GM21360 (cell line): Measurements from ENCODE around the gene PDCD10.

Experiments
- ATAC-seq: cut with Tn5 transposase; IDR thresholded peaks from one replicate; pipeline ENCODE4 v1.9.1; 2021; ENCODE audit warnings: mild to moderate bottlenecking, moderate library complexity; ENCODE audit not compliant: unreplicated experiment

Gene PDCD10

GRCh38 chr3:167684388-167684993 lies 50.2 kb downstream of the PDCD10 start:
- ATAC-seq = peak; percentile 80

DNA sequence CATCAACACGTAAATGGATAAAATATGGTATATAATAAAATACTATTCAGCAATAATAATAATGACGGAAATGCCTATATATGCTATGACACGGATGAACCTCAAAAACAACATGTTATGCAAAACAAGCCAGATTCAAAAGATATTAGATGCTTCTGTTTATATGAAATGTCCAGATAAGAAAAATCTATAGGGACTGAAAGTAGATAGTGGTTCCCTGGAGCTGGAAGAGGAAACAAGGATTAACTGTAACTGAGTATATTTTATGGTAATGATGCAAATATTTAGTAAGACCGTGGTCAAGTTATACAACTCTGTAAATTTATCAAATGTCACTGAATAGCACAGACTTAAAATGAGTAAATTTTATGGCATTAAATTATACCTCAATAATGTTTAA lies 55.2 kb downstream of the PDCD10 start:
- no peak for ATAC-seq

GRCh38 chr3:167675848-167676247 lies 58.8 kb downstream of the PDCD10 start:
- no peak for ATAC-seq

DNA sequence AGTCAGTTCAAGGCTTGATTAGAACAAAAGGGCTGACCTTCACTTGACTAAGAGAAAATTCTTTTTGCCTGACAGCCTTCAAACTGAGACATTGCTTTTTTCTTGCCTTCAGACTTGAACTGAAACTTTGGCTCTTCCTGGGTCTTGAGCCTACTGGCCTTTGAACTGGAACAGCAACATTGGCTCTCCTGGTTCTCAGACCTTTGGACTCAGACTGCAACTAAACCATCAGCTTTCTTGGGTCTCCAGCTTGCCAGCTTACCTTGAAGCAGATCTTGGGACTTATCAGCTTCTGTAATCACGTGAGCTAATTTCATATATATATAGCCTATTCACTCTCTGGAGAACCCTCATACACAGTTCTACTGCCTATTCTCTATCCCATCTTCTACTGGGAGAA lies 61.5 kb downstream of the PDCD10 start:
- ATAC-seq = no peak

- no peak for ATAC-seq
These were observed 62.7 kb downstream of the PDCD10 start for GRCh38 chr3:167671878-167672427.

DNA sequence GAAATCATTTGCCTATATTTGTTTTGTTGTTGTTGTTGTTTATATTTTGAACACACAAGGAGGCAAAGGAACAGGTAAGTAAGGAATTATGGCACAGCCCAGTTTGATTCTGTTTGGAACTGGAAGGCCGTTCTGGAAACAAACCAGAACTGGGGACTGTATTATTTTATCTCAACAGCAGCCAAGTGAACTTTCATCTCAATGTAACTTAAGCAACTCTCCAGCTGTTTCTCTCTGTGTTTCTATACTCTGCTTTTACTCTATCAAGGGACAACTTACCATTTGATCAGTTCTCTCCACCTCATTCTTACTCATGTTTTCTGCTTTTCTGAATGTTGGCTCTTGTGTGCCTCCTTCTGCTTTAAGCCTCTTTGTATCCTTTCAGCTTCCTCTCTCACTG lies 65.0 kb downstream of the PDCD10 start:
- no peak for ATAC-seq

- ATAC-seq = no peak
These were observed 66.0 kb downstream of the PDCD10 start for GRCh38 chr3:167668651-167669050.

GRCh38 chr3:167666563-167666962 lies 68.1 kb downstream of the PDCD10 start:
- no peak for ATAC-seq

GRCh38 chr3:167662919-167663400 lies 71.7 kb downstream of the PDCD10 start:
- no peak for ATAC-seq

- no peak for ATAC-seq
These were observed 76.9 kb downstream of the PDCD10 start for GRCh38 chr3:167657684-167658225.

- no peak for ATAC-seq
These were observed 77.9 kb downstream of the PDCD10 start for GRCh38 chr3:167656821-167657220.

- ATAC-seq = peak; percentile 65
These were observed 80.9 kb downstream of the PDCD10 start, which contains the start of gene WDR49 for GRCh38 chr3:167653760-167654159. WDR49 (minus strand) TSS chr3:167653942; CDS start chr3:167653425, 517 bp downstream.

DNA sequence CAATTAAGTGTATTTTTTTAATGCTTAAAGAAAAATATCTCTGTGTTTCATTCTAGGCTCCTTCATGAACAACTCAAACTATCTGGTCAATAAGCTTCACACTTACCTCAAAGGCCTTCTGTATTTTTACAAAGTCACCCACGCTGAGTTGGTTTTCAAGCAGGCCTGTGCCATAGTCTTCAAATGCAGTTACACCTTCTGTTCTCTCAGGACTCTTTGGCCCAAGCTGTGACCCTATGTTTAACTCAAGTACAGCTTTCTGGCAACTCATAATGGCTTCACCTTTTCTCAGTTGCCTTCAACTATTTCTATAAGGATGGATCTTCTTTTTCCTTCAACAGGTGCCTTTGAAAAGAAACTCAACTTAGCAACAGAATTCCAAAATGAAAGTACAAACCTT lies 81.5 kb downstream of the PDCD10 start:
- ATAC-seq = peak; percentile 38

GRCh38 chr3:167651826-167652225 lies 82.9 kb downstream of the PDCD10 start:
- no peak for ATAC-seq

- no peak for ATAC-seq
These were observed 84.2 kb downstream of the PDCD10 start for GRCh38 chr3:167650459-167650858.

DNA sequence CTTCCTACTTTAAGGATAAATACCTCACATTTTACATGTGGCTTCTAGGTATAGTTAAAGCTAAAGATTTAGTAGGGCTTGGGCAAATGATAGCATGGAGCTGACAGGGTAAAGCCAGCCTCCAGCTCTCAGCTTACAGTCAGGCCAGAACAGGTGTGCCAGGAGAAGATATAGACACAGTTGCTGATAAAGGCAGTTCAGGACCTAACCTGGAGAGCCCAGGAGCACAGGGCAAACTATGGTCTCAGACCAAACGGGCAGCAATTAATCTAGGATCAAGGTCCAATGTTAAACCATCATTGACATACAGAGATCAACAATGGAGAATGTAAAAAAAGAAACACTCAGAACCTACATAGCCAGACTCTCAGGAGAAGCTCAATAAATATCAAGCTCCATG lies 84.9 kb downstream of the PDCD10 start:
- ATAC-seq = no peak

GRCh38 chr3:167644611-167645010 lies 90.1 kb downstream of the PDCD10 start:
- no peak for ATAC-seq
